HL-60 (cell line): ENCODE results near the gene ADISSP.

Experiments used
- CTCF ChIP-seq: IDR thresholded peaks from one replicate; pipeline ENCODE4 v1.5.1; 2011; ENCODE audit warnings: low read length, control low read depth, inconsistent platforms; ENCODE audit not compliant: insufficient read depth
- GABPA ChIP-seq: IDR thresholded peaks from 2 replicates; pipeline ENCODE4 v1.6.1; 2012; ENCODE audit warnings: low read depth
- POLR2AphosphoS5 ChIP-seq: IDR thresholded peaks from 2 replicates; pipeline ENCODE4 v1.6.1; 2012; ENCODE audit warnings: low read depth
- REST ChIP-seq: IDR thresholded peaks from 2 replicates; pipeline ENCODE4 v1.6.1; 2012; ENCODE audit warnings: low read depth; ENCODE audit not compliant: insufficient replicate concordance

GRCh38 chr20:3728876-3729275 lies 38.7 kb downstream of the ADISSP start:
- TF ChIP-seq POLR2AphosphoS5 (no peak), CTCF (no peak), REST (no peak), GABPA (no peak)
